Measurements from ENCODE around the gene SPOCK1. TPM values are rescaled to one million over a fixed set of nuclear protein-coding genes. Genes with fewer than 3 reads are reported as not detected.

Gene SPOCK1
- total and polyA plus RNA-seq, 2 experiments from 2014 or later = 8.2 to 10.5 TPM

DNA sequence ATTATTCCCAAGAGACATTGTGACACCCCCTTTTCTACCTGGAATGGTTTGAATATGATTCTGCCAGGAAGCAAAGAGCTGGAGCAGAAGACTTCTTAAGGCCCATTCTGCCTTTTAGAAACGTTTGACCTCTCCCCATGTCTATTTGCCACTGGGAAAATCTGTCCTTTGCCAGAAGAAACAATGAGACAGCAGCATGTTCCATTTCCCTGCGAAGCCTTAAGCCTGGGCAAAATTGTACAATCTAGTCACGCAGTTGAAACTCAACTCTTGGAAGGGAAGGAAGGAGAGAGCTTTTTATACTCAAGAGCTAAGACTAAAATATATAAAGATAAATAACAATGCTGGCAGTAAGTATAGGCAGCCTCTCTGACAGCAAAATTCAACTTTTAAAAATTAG, 22.1 kb upstream of the SPOCK1 start:
- Mint-ChIP-seq H3K36me3 (ENCODE audit: low read depth) (no peaks in the 10 kb centered on the region), H3K9me3 (no peaks in the 10 kb centered on the region), H3K27ac (no peak overlapping the region), H3K27me3 (ENCODE audit: insufficient read depth, low read depth, poor library complexity) (peaks cover under 1% of the 10 kb centered on the region), H3K4me1 (no peaks in the 10 kb centered on the region; the same call in 2 of the 3 replicates), H3K4me3 (no peak overlapping the region)
- H3K4me3 ChIP-seq = no peak overlapping the region
- H3K9me2 ChIP-seq (ENCODE audit: insufficient read depth) = no peaks in the 10 kb centered on the region
- H4K20me1 ChIP-seq (replicated peaks; ENCODE audit: insufficient read depth) = no peaks in the 10 kb centered on the region
- no peak overlapping the region for H2AFZ ChIP-seq
- no peaks in the 10 kb centered on the region for H3F3A ChIP-seq (replicated peaks; ENCODE audit: low read depth)
- no peak overlapping the region for H3K4me2 ChIP-seq
- DNase-seq (ENCODE audit: low spot score) (no peak), ATAC-seq (no peak)
- no peak overlapping the region for H3K27ac ChIP-seq (ENCODE audit: low read depth)
- no peaks in the 10 kb centered on the region for H3K27me3 ChIP-seq (ENCODE audit: insufficient read depth)
- H3K79me2 ChIP-seq (replicated peaks; ENCODE audit: insufficient read depth) = no peaks in the 10 kb centered on the region
- H3K4me1 ChIP-seq (ENCODE audit: insufficient read depth) = no peaks in the 10 kb centered on the region
- H3K36me3 ChIP-seq (ENCODE audit: insufficient read depth) = no peaks in the 10 kb centered on the region
- no peak for TF ChIP-seq NANOG (IDR thresholded peaks at IDR 0.05; ENCODE audit: borderline replicate concordance)
- TF ChIP-seq, protein P1, sequence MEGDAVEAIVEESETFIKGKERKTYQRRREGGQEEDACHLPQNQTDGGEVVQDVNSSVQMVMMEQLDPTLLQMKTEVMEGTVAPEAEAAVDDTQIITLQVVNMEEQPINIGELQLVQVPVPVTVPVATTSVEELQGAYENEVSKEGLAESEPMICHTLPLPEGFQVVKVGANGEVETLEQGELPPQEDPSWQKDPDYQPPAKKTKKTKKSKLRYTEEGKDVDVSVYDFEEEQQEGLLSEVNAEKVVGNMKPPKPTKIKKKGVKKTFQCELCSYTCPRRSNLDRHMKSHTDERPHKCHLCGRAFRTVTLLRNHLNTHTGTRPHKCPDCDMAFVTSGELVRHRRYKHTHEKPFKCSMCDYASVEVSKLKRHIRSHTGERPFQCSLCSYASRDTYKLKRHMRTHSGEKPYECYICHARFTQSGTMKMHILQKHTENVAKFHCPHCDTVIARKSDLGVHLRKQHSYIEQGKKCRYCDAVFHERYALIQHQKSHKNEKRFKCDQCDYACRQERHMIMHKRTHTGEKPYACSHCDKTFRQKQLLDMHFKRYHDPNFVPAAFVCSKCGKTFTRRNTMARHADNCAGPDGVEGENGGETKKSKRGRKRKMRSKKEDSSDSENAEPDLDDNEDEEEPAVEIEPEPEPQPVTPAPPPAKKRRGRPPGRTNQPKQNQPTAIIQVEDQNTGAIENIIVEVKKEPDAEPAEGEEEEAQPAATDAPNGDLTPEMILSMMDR (conservative IDR thresholded peaks at IDR 0.05; ENCODE audit: low read depth in 2 of 2) = no peak
- no peak for TF ChIP-seq ZNF114 (CRISPR knock-in tag; IDR thresholded peaks at IDR 0.05)
- no peak for TF ChIP-seq EZH2phosphoT487 (IDR thresholded peaks at IDR 0.05; ENCODE audit: unreplicated experiment)
- TF ChIP-seq POLR2AphosphoS5 (IDR thresholded peaks at IDR 0.05; ENCODE audit: low read depth) = no peak
- TF ChIP-seq, protein P2, sequence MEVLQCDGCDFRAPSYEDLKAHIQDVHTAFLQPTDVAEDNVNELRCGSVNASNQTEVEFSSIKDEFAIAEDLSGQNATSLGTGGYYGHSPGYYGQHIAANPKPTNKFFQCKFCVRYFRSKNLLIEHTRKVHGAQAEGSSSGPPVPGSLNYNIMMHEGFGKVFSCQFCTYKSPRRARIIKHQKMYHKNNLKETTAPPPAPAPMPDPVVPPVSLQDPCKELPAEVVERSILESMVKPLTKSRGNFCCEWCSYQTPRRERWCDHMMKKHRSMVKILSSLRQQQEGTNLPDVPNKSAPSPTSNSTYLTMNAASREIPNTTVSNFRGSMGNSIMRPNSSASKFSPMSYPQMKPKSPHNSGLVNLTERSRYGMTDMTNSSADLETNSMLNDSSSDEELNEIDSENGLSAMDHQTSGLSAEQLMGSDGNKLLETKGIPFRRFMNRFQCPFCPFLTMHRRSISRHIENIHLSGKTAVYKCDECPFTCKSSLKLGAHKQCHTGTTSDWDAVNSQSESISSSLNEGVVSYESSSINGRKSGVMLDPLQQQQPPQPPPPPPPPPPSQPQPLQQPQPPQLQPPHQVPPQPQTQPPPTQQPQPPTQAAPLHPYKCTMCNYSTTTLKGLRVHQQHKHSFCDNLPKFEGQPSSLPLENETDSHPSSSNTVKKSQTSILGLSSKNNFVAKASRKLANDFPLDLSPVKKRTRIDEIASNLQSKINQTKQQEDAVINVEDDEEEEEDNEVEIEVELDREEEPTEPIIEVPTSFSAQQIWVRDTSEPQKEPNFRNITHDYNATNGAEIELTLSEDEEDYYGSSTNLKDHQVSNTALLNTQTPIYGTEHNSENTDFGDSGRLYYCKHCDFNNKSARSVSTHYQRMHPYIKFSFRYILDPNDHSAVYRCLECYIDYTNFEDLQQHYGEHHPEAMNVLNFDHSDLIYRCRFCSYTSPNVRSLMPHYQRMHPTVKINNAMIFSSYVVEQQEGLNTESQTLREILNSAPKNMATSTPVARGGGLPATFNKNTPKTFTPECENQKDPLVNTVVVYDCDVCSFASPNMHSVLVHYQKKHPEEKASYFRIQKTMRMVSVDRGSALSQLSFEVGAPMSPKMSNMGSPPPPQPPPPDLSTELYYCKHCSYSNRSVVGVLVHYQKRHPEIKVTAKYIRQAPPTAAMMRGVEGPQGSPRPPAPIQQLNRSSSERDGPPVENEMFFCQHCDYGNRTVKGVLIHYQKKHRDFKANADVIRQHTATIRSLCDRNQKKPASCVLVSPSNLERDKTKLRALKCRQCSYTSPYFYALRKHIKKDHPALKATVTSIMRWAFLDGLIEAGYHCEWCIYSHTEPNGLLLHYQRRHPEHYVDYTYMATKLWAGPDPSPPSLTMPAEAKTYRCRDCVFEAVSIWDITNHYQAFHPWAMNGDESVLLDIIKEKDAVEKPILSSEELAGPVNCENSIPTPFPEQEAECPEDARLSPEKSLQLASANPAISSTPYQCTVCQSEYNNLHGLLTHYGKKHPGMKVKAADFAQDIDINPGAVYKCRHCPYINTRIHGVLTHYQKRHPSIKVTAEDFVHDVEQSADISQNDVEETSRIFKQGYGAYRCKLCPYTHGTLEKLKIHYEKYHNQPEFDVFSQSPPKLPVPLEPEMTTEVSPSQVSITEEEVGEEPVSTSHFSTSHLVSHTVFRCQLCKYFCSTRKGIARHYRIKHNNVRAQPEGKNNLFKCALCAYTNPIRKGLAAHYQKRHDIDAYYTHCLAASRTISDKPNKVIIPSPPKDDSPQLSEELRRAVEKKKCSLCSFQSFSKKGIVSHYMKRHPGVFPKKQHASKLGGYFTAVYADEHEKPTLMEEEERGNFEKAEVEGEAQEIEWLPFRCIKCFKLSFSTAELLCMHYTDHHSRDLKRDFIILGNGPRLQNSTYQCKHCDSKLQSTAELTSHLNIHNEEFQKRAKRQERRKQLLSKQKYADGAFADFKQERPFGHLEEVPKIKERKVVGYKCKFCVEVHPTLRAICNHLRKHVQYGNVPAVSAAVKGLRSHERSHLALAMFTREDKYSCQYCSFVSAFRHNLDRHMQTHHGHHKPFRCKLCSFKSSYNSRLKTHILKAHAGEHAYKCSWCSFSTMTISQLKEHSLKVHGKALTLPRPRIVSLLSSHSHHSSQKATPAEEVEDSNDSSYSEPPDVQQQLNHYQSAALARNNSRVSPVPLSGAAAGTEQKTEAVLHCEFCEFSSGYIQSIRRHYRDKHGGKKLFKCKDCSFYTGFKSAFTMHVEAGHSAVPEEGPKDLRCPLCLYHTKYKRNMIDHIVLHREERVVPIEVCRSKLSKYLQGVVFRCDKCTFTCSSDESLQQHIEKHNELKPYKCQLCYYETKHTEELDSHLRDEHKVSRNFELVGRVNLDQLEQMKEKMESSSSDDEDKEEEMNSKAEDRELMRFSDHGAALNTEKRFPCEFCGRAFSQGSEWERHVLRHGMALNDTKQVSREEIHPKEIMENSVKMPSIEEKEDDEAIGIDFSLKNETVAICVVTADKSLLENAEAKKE (CRISPR knock-in tag; IDR thresholded peaks at IDR 0.05) = no peak
- no peak for TF ChIP-seq ZNF331 (CRISPR knock-in tag; IDR thresholded peaks at IDR 0.05; ENCODE audit: low read depth)
- TF ChIP-seq, protein P3, sequence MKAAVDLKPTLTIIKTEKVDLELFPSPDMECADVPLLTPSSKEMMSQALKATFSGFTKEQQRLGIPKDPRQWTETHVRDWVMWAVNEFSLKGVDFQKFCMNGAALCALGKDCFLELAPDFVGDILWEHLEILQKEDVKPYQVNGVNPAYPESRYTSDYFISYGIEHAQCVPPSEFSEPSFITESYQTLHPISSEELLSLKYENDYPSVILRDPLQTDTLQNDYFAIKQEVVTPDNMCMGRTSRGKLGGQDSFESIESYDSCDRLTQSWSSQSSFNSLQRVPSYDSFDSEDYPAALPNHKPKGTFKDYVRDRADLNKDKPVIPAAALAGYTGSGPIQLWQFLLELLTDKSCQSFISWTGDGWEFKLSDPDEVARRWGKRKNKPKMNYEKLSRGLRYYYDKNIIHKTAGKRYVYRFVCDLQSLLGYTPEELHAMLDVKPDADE (IDR thresholded peaks at IDR 0.05) = no peak
- TF ChIP-seq, protein P4, sequence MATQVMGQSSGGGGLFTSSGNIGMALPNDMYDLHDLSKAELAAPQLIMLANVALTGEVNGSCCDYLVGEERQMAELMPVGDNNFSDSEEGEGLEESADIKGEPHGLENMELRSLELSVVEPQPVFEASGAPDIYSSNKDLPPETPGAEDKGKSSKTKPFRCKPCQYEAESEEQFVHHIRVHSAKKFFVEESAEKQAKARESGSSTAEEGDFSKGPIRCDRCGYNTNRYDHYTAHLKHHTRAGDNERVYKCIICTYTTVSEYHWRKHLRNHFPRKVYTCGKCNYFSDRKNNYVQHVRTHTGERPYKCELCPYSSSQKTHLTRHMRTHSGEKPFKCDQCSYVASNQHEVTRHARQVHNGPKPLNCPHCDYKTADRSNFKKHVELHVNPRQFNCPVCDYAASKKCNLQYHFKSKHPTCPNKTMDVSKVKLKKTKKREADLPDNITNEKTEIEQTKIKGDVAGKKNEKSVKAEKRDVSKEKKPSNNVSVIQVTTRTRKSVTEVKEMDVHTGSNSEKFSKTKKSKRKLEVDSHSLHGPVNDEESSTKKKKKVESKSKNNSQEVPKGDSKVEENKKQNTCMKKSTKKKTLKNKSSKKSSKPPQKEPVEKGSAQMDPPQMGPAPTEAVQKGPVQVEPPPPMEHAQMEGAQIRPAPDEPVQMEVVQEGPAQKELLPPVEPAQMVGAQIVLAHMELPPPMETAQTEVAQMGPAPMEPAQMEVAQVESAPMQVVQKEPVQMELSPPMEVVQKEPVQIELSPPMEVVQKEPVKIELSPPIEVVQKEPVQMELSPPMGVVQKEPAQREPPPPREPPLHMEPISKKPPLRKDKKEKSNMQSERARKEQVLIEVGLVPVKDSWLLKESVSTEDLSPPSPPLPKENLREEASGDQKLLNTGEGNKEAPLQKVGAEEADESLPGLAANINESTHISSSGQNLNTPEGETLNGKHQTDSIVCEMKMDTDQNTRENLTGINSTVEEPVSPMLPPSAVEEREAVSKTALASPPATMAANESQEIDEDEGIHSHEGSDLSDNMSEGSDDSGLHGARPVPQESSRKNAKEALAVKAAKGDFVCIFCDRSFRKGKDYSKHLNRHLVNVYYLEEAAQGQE (IDR thresholded peaks at IDR 0.05; ENCODE audit: unreplicated experiment) = no peak
- TF ChIP-seq EZH2 (IDR thresholded peaks at IDR 0.05; ENCODE audit: low read depth, unreplicated experiment) = no peak
- TF ChIP-seq JUNB (IDR thresholded peaks at IDR 0.05; ENCODE audit: unreplicated experiment) = no peak
- TF ChIP-seq STAT1 (IDR thresholded peaks at IDR 0.05; ENCODE audit: unreplicated experiment) = no peak
- TF ChIP-seq CREB1 (CRISPR knock-in tag; IDR thresholded peaks at IDR 0.05; ENCODE audit: low read depth) = no peak

Data from GM23338 (cell line).